Measurements from ENCODE around the gene PXN.

PXN gene

DNA sequence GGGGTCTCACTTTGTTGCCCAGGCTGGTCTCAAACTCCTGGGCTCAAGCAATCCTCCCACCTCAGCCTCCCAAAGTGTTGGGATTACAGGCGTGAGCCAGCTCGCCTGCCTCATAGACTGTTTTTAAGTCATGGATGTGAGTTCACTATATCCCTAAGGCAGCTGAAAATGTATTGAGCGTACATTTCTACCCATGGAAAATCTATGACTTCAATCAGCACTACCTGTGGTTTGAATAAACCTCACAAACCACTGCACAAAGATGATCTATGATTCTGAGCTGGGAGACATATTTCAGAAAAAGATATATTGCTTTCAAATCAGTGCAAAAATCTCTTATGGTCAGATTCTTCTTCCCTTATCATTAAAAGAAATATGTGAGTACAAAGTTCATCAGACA lies 93.5 kb downstream of the PXN start:
- DNase-seq (ENCODE audit: low spot score), result no peak

DNA sequence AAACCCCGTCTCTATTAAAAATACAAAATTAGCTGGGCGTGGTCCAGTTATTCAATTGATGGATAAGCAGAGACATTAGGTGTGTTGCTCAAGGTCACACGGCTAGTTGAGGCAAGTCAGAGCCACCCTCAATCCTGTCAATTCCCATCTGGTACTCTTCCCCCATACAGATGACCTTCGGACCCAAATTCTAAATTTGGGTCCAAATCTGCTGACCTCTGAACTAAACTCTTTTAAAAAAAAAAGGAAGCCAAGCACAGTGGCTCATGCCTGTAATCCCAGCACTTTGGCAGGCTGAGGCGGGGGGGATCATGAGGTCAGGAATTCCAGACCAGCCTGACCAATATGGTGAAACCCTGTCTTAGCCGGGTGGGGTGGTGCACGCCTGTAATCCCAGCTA lies 94.9 kb downstream of the PXN start:
- no peak for DNase-seq (ENCODE audit: low spot score)

DNA sequence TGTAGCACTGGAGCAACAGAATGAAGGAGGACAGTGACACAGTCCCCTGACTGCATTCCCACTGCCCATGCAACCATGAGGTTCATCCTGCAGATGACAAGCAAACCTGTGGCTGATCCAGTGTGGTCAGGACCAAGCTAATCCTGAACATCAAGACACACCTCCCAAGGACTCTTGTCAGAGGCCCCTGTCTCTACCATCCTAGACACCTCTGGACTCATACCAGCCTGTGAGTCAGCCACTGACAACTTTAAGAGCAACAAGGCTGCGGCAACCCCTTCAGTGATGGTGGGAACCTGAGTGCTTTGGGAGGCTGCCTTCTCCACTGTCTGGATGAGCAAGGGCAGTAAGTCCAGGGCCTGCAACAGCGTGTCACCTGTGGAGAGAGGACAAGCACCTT lies 95.6 kb downstream of the PXN start:
- DNase-seq (ENCODE audit: low spot score), result no peak

DNA sequence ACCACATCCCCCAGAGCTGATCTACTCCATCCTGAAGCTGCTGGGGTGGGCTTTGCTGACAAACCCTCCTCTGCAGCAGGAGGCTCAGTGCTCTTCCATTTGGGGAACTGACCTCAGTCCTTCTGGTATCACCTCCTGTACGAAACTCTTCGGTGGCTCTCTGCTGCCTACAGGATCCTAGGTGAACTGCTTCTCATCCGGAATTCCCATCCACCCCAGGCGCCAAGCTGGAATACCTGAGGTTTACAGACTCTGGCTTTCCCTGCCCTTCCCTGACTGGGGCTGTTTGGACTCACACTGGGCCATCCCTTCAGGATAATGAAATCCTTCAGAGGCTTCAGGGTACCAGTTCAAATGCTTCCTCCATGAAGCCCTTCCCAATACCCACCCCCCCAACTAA lies 97.2 kb downstream of the PXN start:
- no peak for DNase-seq (ENCODE audit: low spot score)

DNA sequence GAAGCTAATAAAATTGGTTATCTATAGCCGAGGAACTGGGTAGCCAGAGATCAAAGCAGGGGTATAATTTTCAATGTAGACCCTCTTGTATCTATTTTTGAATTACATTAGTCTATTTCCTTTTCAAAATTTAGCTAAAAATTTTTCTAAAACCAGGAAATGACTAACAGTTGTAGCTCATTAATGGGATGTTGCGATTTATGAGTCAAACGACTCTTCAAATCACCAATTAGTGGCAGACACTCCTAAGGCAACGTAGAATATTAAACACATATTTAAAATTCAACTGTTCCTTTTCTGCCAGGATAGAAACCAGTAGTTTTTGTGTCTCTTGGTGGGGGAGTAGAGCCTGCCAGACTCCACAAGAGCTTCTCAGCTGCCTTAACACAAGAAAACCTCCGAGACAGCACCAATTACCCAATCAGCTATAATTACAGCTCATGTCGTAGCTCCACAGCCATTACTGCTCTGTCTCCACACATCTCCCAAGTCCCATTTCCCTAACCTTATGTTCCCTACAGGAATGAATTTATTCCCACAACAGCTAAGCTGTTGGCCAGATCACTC lies 97.9 kb downstream of the PXN start:
- DNase-seq (ENCODE audit: low spot score), result no peak

DNA sequence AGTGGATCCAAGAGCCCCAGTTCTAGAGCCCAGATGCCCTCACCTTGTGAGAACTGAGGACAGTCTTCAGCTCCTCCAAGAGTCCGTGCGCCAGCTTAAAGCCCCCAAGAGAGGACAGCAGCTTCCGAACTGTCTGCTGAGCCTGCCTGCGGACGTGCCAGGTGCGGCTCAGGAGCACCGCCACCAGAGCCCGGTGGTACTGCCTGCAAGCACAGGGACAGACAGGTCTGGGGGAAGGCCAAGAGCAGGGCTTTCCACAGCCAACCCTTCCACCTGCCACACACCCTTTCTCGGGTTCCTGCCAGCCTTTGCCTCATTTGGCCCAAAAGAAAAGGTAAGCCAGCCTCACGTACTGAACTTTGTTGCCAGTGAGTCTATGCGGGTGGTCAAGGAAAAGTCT lies 101.2 kb downstream of the PXN start:
- DNase-seq (ENCODE audit: low spot score), result no peak

DNA sequence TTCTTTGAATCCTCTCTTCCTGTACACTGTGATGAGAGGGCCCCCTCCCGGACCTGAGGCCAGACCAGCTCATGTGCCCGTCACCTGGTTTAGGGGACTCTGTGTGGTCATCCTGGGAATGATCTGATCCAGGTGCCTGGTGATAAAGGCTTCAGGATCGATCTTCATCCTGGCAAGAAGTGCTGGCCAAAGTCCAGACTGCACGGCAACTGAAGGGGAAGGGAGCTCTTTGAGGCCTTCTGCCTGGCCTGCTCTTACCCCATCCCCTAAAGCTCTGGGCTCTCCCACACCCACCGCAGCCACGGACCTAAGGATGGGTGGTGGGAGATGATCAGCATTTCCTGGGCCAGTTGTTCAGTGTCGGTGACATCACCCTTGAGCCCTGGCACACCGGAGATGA lies 102.8 kb downstream of the PXN start:
- no peak for DNase-seq (ENCODE audit: low spot score)

DNA sequence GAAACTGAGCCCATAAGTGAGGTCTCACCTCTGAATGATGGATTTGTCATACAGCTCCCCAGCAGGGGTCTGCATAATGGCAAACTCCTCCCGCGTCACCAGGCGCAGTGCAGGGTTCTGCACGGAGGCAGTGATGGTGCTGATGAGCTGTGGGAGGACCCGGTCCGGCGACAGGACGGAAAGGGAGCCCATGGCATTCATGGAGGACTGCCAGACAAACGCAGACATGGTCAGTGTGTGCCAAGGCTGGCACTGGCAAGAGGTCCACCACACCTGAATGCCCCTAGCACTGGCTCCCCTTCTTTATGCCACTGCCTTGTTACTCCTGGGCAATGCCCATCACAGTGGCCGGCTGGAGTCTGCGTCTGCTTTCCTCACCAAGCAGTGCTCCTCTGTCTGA lies 103.7 kb downstream of the PXN start:
- no peak for DNase-seq (ENCODE audit: low spot score)
